Right lobe of liver (tissue), 4 donors: Measurements from ENCODE around the gene SLC22A23.

Source experiments
- POLR2A ChIP-seq: fragments of 450-650 bp; IDR thresholded peaks from one replicate; pipeline ENCODE4 v1.6.1; 2017; ENCODE audit warnings: antibody characterized with exemption, mild to moderate bottlenecking
- TF ChIP-seq, protein P1 (sequence below), 4 donors: fragments of 200-600 bp in 3 of 4; fragments of 450-650 bp in 1 of 4; IDR thresholded peaks; one replicate each; pipeline versions ENCODE4 v1.5.1 to v1.8.0; 2016 to 2022; ENCODE audit warnings: antibody characterized with exemption in 4 of 4, mild to moderate bottlenecking in 2 of 4
- donor health status: DM: no; HTN: no; CAD: no.
- donor health status: DM: no; HTN: no; CAD: no.
- donor health status: DM: no; HTN: yes; CAD: no.

DNA sequence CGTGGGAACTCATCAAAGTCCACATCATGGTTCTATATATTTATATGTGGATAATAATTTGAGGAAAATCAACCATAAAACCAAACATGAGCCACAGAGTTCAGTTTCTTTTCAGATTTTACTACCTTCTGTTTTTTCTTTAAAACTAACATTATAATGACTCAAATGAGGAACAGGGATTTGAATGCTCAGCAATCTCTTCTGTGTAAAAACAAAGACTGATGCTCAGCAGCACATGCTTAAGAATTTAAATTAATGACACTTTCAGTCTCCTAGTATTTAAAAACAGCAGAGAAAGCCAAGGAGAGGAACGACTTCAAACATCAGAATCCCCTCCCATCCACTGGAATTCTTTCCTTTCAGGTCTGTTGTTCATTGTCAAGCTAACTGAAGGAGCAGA lies 125.4 kb downstream of the SLC22A23 start:
- TF ChIP-seq, protein P1, sequence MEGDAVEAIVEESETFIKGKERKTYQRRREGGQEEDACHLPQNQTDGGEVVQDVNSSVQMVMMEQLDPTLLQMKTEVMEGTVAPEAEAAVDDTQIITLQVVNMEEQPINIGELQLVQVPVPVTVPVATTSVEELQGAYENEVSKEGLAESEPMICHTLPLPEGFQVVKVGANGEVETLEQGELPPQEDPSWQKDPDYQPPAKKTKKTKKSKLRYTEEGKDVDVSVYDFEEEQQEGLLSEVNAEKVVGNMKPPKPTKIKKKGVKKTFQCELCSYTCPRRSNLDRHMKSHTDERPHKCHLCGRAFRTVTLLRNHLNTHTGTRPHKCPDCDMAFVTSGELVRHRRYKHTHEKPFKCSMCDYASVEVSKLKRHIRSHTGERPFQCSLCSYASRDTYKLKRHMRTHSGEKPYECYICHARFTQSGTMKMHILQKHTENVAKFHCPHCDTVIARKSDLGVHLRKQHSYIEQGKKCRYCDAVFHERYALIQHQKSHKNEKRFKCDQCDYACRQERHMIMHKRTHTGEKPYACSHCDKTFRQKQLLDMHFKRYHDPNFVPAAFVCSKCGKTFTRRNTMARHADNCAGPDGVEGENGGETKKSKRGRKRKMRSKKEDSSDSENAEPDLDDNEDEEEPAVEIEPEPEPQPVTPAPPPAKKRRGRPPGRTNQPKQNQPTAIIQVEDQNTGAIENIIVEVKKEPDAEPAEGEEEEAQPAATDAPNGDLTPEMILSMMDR (IDR thresholded peaks at IDR 0.05) = no peak
- TF ChIP-seq POLR2A = no peak
